Measurements from ENCODE around the gene MYO1B.

DNA sequence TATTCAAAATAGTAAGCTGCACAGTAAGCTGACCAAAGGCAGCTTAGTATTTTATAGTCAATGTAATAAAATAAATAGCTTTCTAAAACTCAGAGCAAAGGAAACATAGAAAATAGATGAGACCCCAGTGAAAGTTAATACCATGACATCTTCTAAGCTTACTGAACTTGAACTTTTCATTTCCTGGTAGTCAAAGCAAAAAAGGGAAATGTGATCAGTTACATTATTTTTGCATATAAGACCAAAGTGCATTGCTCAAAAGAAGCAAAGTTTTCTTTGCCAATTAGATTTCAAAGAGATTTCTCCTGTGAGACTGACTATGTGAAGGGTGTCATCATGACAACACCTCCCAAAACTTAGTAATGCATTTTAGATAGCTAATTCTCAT, 70.2 kb downstream of the MYO1B start:
- TF ChIP-seq, protein P1, sequence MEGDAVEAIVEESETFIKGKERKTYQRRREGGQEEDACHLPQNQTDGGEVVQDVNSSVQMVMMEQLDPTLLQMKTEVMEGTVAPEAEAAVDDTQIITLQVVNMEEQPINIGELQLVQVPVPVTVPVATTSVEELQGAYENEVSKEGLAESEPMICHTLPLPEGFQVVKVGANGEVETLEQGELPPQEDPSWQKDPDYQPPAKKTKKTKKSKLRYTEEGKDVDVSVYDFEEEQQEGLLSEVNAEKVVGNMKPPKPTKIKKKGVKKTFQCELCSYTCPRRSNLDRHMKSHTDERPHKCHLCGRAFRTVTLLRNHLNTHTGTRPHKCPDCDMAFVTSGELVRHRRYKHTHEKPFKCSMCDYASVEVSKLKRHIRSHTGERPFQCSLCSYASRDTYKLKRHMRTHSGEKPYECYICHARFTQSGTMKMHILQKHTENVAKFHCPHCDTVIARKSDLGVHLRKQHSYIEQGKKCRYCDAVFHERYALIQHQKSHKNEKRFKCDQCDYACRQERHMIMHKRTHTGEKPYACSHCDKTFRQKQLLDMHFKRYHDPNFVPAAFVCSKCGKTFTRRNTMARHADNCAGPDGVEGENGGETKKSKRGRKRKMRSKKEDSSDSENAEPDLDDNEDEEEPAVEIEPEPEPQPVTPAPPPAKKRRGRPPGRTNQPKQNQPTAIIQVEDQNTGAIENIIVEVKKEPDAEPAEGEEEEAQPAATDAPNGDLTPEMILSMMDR (conservative IDR thresholded peaks at IDR 0.05; ENCODE audit: low read depth, low read length): no peak
- TF ChIP-seq EZH2 (IDR thresholded peaks at IDR 0.05; ENCODE audit: borderline replicate concordance, low read depth, low read length, poor library complexity, severe bottlenecking): no peak

Data from A673 (cell line).